Mesendoderm (in vitro differentiated cells): ENCODE results near the gene DFFA.

ENCODE experiments used
- DNase-seq: peaks from one replicate; pipeline ENCODE4 v3.0.0; 2013
- H2AK5ac ChIP-seq: 2 replicates; pipeline ENCODE4 v1.6.1; 2013; ENCODE audit warnings: low read length, inconsistent platforms
- H2BK120ac ChIP-seq: 2 replicates; pipeline ENCODE4 v1.6.1; 2013; ENCODE audit warnings: low read depth, mild to moderate bottlenecking, low read length, moderate library complexity, mixed read lengths
- H2BK15ac ChIP-seq: replicated peaks from 2 replicates; pipeline ENCODE4 v1.6.1; 2013; ENCODE audit warnings: low read depth, mild to moderate bottlenecking, moderate library complexity
- H2BK5ac ChIP-seq: 2 replicates; pipeline ENCODE4 v1.6.1; 2013; ENCODE audit warnings: low read length, inconsistent platforms
- H3K18ac ChIP-seq: 2 replicates; pipeline ENCODE4 v1.6.1; 2013; ENCODE audit warnings: mild to moderate bottlenecking, low read length, mixed read lengths
- H3K23ac ChIP-seq: one replicate; pipeline ENCODE4 v1.6.1; 2013; ENCODE audit warnings: low read length
- H3K27ac ChIP-seq: 2 replicates; pipeline ENCODE4 v1.5.1; 2013; ENCODE audit warnings: low read depth, mild to moderate bottlenecking, inconsistent platforms, low read length, moderate library complexity
- H3K27me3 ChIP-seq: 2 replicates; pipeline ENCODE4 v1.6.1; 2013; ENCODE audit warnings: low read length, control low read depth, mild to moderate bottlenecking, inconsistent platforms; ENCODE audit not compliant: insufficient read depth, poor library complexity
- H3K36me3 ChIP-seq: 2 replicates; pipeline ENCODE4 v1.6.1; 2013; ENCODE audit warnings: low read length, inconsistent platforms; ENCODE audit not compliant: control insufficient read depth, insufficient read depth
- H3K4ac ChIP-seq: one replicate; pipeline ENCODE4 v1.6.1; 2013; ENCODE audit warnings: low read depth, mild to moderate bottlenecking, low read length, moderate library complexity
- H3K4me1 ChIP-seq: 2 replicates; pipeline ENCODE4 v1.6.1; 2013; ENCODE audit warnings: low read depth, low read length, inconsistent platforms; ENCODE audit not compliant: control insufficient read depth
- H3K4me2 ChIP-seq: 2 replicates; pipeline ENCODE4 v1.6.1; 2013; ENCODE audit warnings: low read length
- H3K4me3 ChIP-seq: 2 replicates; pipeline ENCODE4 v1.5.1; 2013; ENCODE audit warnings: mild to moderate bottlenecking, low read length
- H3K56ac ChIP-seq: one replicate; pipeline ENCODE4 v1.6.1; 2013; ENCODE audit warnings: low read length
- H3K79me1 ChIP-seq: 2 replicates; pipeline ENCODE4 v1.6.1; 2013; ENCODE audit warnings: low read length, inconsistent platforms
- H3K79me2 ChIP-seq: 2 replicates; pipeline ENCODE4 v1.6.1; 2013; ENCODE audit warnings: mild to moderate bottlenecking, low read length; ENCODE audit not compliant: control insufficient read depth, insufficient read depth
- H3K9ac ChIP-seq: 2 replicates; pipeline ENCODE4 v1.6.1; 2013; ENCODE audit warnings: low read length, inconsistent platforms
- H4K5ac ChIP-seq: one replicate; pipeline ENCODE4 v1.6.1; 2013; ENCODE audit warnings: low read length
- H4K8ac ChIP-seq: one replicate; pipeline ENCODE4 v1.6.1; 2013; ENCODE audit warnings: low read depth, mild to moderate bottlenecking, control low read depth, low read length, moderate library complexity
- WGBS: extraction: QIAGEN DNeasy Blood & Tissue Kit; methylation state at CpG from one replicate; pipeline ENCODE4 v1.1.7; 2013; ENCODE audit warnings: low lambda C conversion rate, missing lambda C conversion rate; ENCODE audit not compliant: insufficient coverage; ENCODE audit errors: extremely low coverage; 5-methylcytosine and 5-hydroxymethylcytosine counted together

Gene DFFA

DNA sequence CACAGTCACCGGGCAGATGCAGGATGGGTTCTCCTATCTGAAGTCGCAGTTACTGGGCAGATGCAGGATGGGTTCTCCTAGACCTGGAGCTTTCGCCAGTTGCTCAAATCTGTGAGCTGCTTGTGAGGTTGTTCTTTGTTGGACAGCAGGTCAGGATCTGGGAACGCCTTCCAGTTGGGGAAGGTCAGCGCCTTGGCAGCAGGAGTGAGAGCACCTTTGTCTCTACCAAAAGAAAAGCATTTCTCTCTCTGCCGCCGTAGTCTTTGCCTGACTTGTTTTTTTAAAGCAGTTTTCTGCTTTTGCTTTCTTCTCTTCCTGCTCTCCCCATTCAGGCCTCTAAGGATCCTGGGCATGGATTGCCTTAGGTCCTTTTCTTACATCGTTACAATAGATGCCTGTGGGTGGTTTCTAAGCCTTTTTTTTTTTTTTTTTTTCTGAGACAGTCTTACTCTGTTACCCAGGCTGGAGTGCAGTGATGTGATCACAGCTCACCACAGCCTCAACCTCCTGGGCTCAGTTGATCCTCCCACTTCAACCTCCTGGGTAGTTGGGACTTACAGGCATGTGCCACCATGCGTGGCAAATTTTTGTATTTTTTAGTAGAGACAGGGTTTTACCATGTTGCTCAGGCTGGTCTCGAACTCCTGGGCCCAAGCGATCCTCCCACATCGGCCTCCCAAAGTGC is 18.1 kb upstream of the DFFA start:
- peaks cover 14% of the 10 kb centered on the region for H3K79me1 ChIP-seq
- H3K4me3 ChIP-seq, result no peak overlapping the region
- no peak overlapping the region for H3K56ac ChIP-seq
- H2BK120ac ChIP-seq, result no peak overlapping the region
- H2AK5ac ChIP-seq, result no peak overlapping the region
- H3K4ac ChIP-seq, result no peak overlapping the region
- no peak overlapping the region for H3K18ac ChIP-seq
- H2BK15ac ChIP-seq, result no peak overlapping the region
- WGBS, result no CpG with 5 or more reads among the region's 12 CpGs
- DNase-seq, result no peak
- no peak overlapping the region for H3K27ac ChIP-seq
- no peak overlapping the region for H3K9ac ChIP-seq
- H3K4me1 ChIP-seq, result peaks cover 2% of the 10 kb centered on the region
- peaks cover 17% of the 10 kb centered on the region for H3K79me2 ChIP-seq
- H4K5ac ChIP-seq, result no peak overlapping the region
- H3K23ac ChIP-seq, result no peak overlapping the region
- H3K4me2 ChIP-seq, result no peak overlapping the region
- H4K8ac ChIP-seq, result no peak overlapping the region
- no peaks in the 10 kb centered on the region for H3K27me3 ChIP-seq
- H3K36me3 ChIP-seq, result no peaks in the 10 kb centered on the region
- H2BK5ac ChIP-seq, result no peak overlapping the region

- H4K8ac ChIP-seq, result no peak overlapping the region
- H3K27me3 ChIP-seq, result no peaks in the 10 kb centered on the region
- H2BK5ac ChIP-seq, result no peak overlapping the region
- H3K79me1 ChIP-seq, result peaks cover 14% of the 10 kb centered on the region
- no peak overlapping the region for H3K4ac ChIP-seq
- no peak overlapping the region for H2BK120ac ChIP-seq
- H3K4me3 ChIP-seq, result no peak overlapping the region
- no peak overlapping the region for H3K23ac ChIP-seq
- DNase-seq, result no peak
- no peaks in the 10 kb centered on the region for H3K4me1 ChIP-seq
- H3K36me3 ChIP-seq, result no peaks in the 10 kb centered on the region
- H3K79me2 ChIP-seq, result peaks cover 21% of the 10 kb centered on the region
- H3K27ac ChIP-seq, result no peak overlapping the region
- H3K56ac ChIP-seq, result no peak overlapping the region
- no CpG with 5 or more reads among the region's 4 CpGs for WGBS
- H3K4me2 ChIP-seq, result no peak overlapping the region
- H3K9ac ChIP-seq, result no peak overlapping the region
- H2AK5ac ChIP-seq, result no peak overlapping the region
- H2BK15ac ChIP-seq, result no peak overlapping the region
- H3K18ac ChIP-seq, result no peak overlapping the region
- no peak overlapping the region for H4K5ac ChIP-seq
Observed at GRCh38 chr1:10489291-10490055, 17.1 kb upstream of the DFFA start.

DNA sequence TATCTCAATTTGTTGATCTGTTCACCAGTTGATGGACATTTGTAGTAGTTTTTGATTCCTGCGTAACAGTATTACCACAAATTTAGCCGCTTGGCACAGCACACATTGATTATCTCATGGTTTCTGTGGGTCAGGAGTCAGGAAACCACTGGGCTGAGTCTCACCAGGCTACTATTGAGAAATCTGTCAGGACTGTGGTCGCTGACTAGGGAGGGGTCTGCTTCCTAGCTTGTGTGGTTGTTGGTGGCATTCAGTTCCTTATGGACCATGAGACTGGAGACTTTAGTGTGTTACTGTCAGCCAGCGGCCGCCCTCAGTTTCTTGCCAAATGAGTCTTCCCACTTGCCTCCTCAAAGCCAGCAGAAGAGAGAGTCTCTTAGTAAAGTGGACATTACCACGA is 12.2 kb upstream of the DFFA start:
- Histone ChIP-seq H3K4me2 (no peak overlapping the region), H3K27ac (no peak overlapping the region), H3K79me1 (peaks cover 5% of the 10 kb centered on the region), H3K4ac (no peak overlapping the region), H3K4me3 (no peak overlapping the region), H3K27me3 (no peaks in the 10 kb centered on the region), H2BK5ac (no peak overlapping the region), H4K8ac (no peak overlapping the region), H2BK15ac (no peak overlapping the region), H4K5ac (no peak overlapping the region), H3K79me2 (peaks cover 12% of the 10 kb centered on the region), H2AK5ac (no peak overlapping the region), H3K23ac (no peak overlapping the region), H3K9ac (no peak overlapping the region), H2BK120ac (no peak overlapping the region), H3K56ac (no peak overlapping the region), H3K4me1 (no peaks in the 10 kb centered on the region), H3K36me3 (no peaks in the 10 kb centered on the region), H3K18ac (no peak overlapping the region)
- no CpG with 5 or more reads among the region's 6 CpGs for WGBS
- no peak for DNase-seq

DNA sequence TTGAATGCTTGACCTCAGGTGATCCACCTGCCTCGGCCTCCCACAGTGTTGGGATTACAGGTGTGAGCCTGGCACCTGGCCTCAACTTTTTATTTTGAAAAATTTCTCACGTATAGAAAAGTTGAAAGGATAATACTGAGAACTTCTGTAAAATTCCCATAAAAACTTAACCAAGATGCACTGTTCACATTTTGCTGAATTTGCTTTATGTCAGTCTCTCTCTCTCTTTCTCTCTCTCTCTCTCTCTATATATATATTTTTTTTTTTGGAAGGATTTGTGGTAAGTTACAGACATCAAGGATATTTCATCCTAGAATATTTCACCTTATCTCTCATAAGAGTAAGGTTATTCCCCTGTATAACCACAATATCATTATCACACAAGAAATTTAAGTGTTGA is 8.3 kb upstream of the DFFA start:
- no peak overlapping the region for H2AK5ac ChIP-seq

DNA sequence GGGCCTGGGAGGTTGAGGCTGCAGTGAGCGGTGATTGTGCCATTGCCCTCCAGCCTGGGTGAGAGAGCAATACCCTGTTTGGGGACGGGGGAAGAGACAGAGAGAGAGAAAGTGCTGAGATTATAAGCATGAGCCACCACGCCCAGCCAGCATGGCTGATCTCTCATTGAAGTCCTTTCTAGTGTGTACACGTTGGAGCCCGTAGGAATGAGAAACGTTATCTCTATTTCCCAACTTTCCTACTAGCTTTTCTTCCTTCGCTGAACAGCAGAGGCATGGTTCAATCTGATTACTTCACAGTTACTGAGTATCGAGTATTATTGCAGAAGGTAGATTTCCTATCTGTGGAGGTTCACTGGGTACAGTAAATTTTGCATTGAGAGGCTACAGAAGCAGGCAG is 7.0 kb upstream of the DFFA start:
- WGBS, result no CpG with 5 or more reads among the region's 8 CpGs
- Histone ChIP-seq H3K79me2 (peaks cover 20% of the 10 kb centered on the region), H3K18ac (no peak overlapping the region), H2BK15ac (no peak overlapping the region), H3K4me1 (no peaks in the 10 kb centered on the region), H3K36me3 (no peaks in the 10 kb centered on the region), H3K79me1 (peaks cover 8% of the 10 kb centered on the region), H3K27ac (no peak overlapping the region), H4K5ac (no peak overlapping the region), H3K4me2 (no peak overlapping the region), H3K4ac (no peak overlapping the region), H3K9ac (no peak overlapping the region), H3K27me3 (no peaks in the 10 kb centered on the region), H3K23ac (no peak overlapping the region), H2AK5ac (no peak overlapping the region), H3K4me3 (no peak overlapping the region), H4K8ac (no peak overlapping the region), H3K56ac (no peak overlapping the region), H2BK5ac (no peak overlapping the region), H2BK120ac (no peak overlapping the region)
- no peak for DNase-seq

More for the DNA sequence above, 8.3 kb upstream of the DFFA start:
- H3K4ac ChIP-seq, result no peak overlapping the region
- no peak overlapping the region for H4K5ac ChIP-seq
- no peak overlapping the region for H3K18ac ChIP-seq
- no peak overlapping the region for H3K56ac ChIP-seq
- no peak overlapping the region for H3K27ac ChIP-seq
- no peak overlapping the region for H3K4me2 ChIP-seq
- WGBS, result no CpG with 5 or more reads among the region's 2 CpGs
- H3K9ac ChIP-seq, result no peak overlapping the region
- H2BK15ac ChIP-seq, result no peak overlapping the region
- H3K4me3 ChIP-seq, result no peak overlapping the region
- peaks cover 10% of the 10 kb centered on the region for H3K79me1 ChIP-seq
- no peaks in the 10 kb centered on the region for H3K36me3 ChIP-seq
- H3K23ac ChIP-seq, result no peak overlapping the region
- no peaks in the 10 kb centered on the region for H3K4me1 ChIP-seq
- H4K8ac ChIP-seq, result no peak overlapping the region
- no peak for DNase-seq
- peaks cover 23% of the 10 kb centered on the region for H3K79me2 ChIP-seq
- no peak overlapping the region for H2BK120ac ChIP-seq
- no peak overlapping the region for H2BK5ac ChIP-seq
- no peaks in the 10 kb centered on the region for H3K27me3 ChIP-seq
